ENCODE data around the gene THTPA. TPM values are rescaled to one million over a fixed set of nuclear protein-coding genes. Genes with fewer than 3 reads are reported as not detected.
"Not testable (repeated sequence)": the region's sequence is repeated elsewhere in the genome, so short reads cannot be mapped to it uniquely, and the experiment has no call there.

The THTPA gene
- total RNA-seq, 1 donor from 2014 or later, result 13.7 TPM

GRCh38 chr14:23590198-23590597 is 34.1 kb downstream of the THTPA start:
- Mint-ChIP-seq H3K27me3 (ENCODE audit: low read depth) (peaks cover 15% of the 10 kb centered on the region), H3K4me1 (ENCODE audit: low read depth) (no peaks in the 10 kb centered on the region), H3K27ac (no peak overlapping the region), H3K4me3 (ENCODE audit: low read depth) (no peak overlapping the region), H3K36me3 (ENCODE audit: low read depth) (no peaks in the 10 kb centered on the region), H3K9me3 (no peaks in the 10 kb centered on the region)
- intact Hi-C loops (cut with micrococcal nuclease), result no loop called here
- no peak for DNase-seq (ENCODE audit: low spot score)

- H3K27me3 Mint-ChIP-seq (ENCODE audit: low read depth); H3K36me3 Mint-ChIP-seq (ENCODE audit: low read depth); intact Hi-C loops (cut with micrococcal nuclease); H3K27ac Mint-ChIP-seq; H3K4me1 Mint-ChIP-seq (ENCODE audit: low read depth); H3K4me3 Mint-ChIP-seq (ENCODE audit: low read depth); DNase-seq (ENCODE audit: low spot score); H3K9me3 Mint-ChIP-seq: not testable (repeated sequence)
These were observed 38.1 kb downstream of the THTPA start for GRCh38 chr14:23594191-23594590.

- H3K27me3 Mint-ChIP-seq (ENCODE audit: low read depth), result no peaks in the 10 kb centered on the region
- no peak overlapping the region for H3K27ac Mint-ChIP-seq
- peaks cover 3% of the 10 kb centered on the region for H3K4me1 Mint-ChIP-seq (ENCODE audit: low read depth)
- DNase-seq (ENCODE audit: low spot score), result no peak
- intact Hi-C loops (cut with micrococcal nuclease), result no loop called here
- H3K36me3 Mint-ChIP-seq (ENCODE audit: low read depth), result no peaks in the 10 kb centered on the region
- H3K9me3 Mint-ChIP-seq, result peaks cover 3% of the 10 kb centered on the region
- no peak overlapping the region for H3K4me3 Mint-ChIP-seq (ENCODE audit: low read depth)
These were observed 44.2 kb downstream of the THTPA start for GRCh38 chr14:23600322-23600707.

GRCh38 chr14:23600806-23601205 is 44.7 kb downstream of the THTPA start:
- Mint-ChIP-seq H3K4me1 (ENCODE audit: low read depth) (peaks cover 7% of the 10 kb centered on the region), H3K4me3 (ENCODE audit: low read depth) (no peak overlapping the region), H3K9me3 (peaks cover 3% of the 10 kb centered on the region), H3K36me3 (ENCODE audit: low read depth) (no peaks in the 10 kb centered on the region), H3K27ac (no peak overlapping the region), H3K27me3 (ENCODE audit: low read depth) (no peaks in the 10 kb centered on the region)
- intact Hi-C loops (cut with micrococcal nuclease), result no loop called here
- no peak for DNase-seq (ENCODE audit: low spot score)

GRCh38 chr14:23601424-23601823 is 45.4 kb downstream of the THTPA start:
- peaks cover 3% of the 10 kb centered on the region for H3K9me3 Mint-ChIP-seq
- intact Hi-C loops (cut with micrococcal nuclease), result no loop called here
- H3K36me3 Mint-ChIP-seq (ENCODE audit: low read depth), result no peaks in the 10 kb centered on the region
- H3K4me3 Mint-ChIP-seq (ENCODE audit: low read depth), result no peak overlapping the region
- peak overlapping the region; percentile 30 for H3K27ac Mint-ChIP-seq
- no peaks in the 10 kb centered on the region for H3K27me3 Mint-ChIP-seq (ENCODE audit: low read depth)
- peaks cover 12% of the 10 kb centered on the region for H3K4me1 Mint-ChIP-seq (ENCODE audit: low read depth)
- DNase-seq (ENCODE audit: low spot score), result no peak

GRCh38 chr14:23601845-23602180 is 45.7 kb downstream of the THTPA start:
- Mint-ChIP-seq H3K27me3 (ENCODE audit: low read depth) (no peaks in the 10 kb centered on the region), H3K9me3 (peaks cover 3% of the 10 kb centered on the region), H3K4me3 (ENCODE audit: low read depth) (no peak overlapping the region), H3K27ac (no peak overlapping the region), H3K36me3 (ENCODE audit: low read depth) (no peaks in the 10 kb centered on the region), H3K4me1 (ENCODE audit: low read depth) (peaks cover 16% of the 10 kb centered on the region)
- intact Hi-C loops (cut with micrococcal nuclease), result no loop called here
- DNase-seq (ENCODE audit: low spot score), result no peak

GRCh38 chr14:23602181-23603095 is 46.4 kb downstream of the THTPA start:
- no peaks in the 10 kb centered on the region for H3K36me3 Mint-ChIP-seq (ENCODE audit: low read depth)
- peaks cover 3% of the 10 kb centered on the region for H3K9me3 Mint-ChIP-seq
- no peaks in the 10 kb centered on the region for H3K27me3 Mint-ChIP-seq (ENCODE audit: low read depth)
- peaks cover 20% of the 10 kb centered on the region for H3K4me1 Mint-ChIP-seq (ENCODE audit: low read depth)
- no peak overlapping the region for H3K4me3 Mint-ChIP-seq (ENCODE audit: low read depth)
- intact Hi-C loops (cut with micrococcal nuclease), result no loop called here
- no peak for DNase-seq (ENCODE audit: low spot score)
- H3K27ac Mint-ChIP-seq, result no peak overlapping the region

GRCh38 chr14:23603103-23603502 is 47.0 kb downstream of the THTPA start:
- H3K36me3 Mint-ChIP-seq (ENCODE audit: low read depth), result no peaks in the 10 kb centered on the region

GRCh38 chr14:23604148-23604547 is 48.1 kb downstream of the THTPA start:
- Mint-ChIP-seq H3K4me1 (ENCODE audit: low read depth) (peaks cover 26% of the 10 kb centered on the region), H3K4me3 (ENCODE audit: low read depth) (no peak overlapping the region), H3K27ac (no peak overlapping the region), H3K36me3 (ENCODE audit: low read depth) (peaks cover 5% of the 10 kb centered on the region), H3K27me3 (ENCODE audit: low read depth) (no peaks in the 10 kb centered on the region), H3K9me3 (peaks cover 10% of the 10 kb centered on the region)
- intact Hi-C loops (cut with micrococcal nuclease), result no loop called here
- no peak for DNase-seq (ENCODE audit: low spot score)

More at GRCh38 chr14:23603103-23603502, 47.0 kb downstream of the THTPA start:
- H3K4me1 Mint-ChIP-seq (ENCODE audit: low read depth), result peaks cover 20% of the 10 kb centered on the region
- no peak overlapping the region for H3K27ac Mint-ChIP-seq
- DNase-seq (ENCODE audit: low spot score), result no peak
- H3K27me3 Mint-ChIP-seq (ENCODE audit: low read depth), result no peaks in the 10 kb centered on the region
- intact Hi-C loops (cut with micrococcal nuclease), result no loop called here
- H3K9me3 Mint-ChIP-seq, result peaks cover 3% of the 10 kb centered on the region
- no peak overlapping the region for H3K4me3 Mint-ChIP-seq (ENCODE audit: low read depth)

- no peak overlapping the region for H3K27ac Mint-ChIP-seq
- no peak overlapping the region for H3K4me3 Mint-ChIP-seq (ENCODE audit: low read depth)
- intact Hi-C loops (cut with micrococcal nuclease), result no loop called here
- peaks cover 15% of the 10 kb centered on the region for H3K9me3 Mint-ChIP-seq
- no peaks in the 10 kb centered on the region for H3K27me3 Mint-ChIP-seq (ENCODE audit: low read depth)
- peaks cover 27% of the 10 kb centered on the region for H3K4me1 Mint-ChIP-seq (ENCODE audit: low read depth)
- peaks cover 7% of the 10 kb centered on the region for H3K36me3 Mint-ChIP-seq (ENCODE audit: low read depth)
- DNase-seq (ENCODE audit: low spot score), result no peak
These were observed 48.7 kb downstream of the THTPA start for GRCh38 chr14:23604675-23605170.

GRCh38 chr14:23605931-23606585 is 50.0 kb downstream of the THTPA start:
- no peak overlapping the region for H3K4me3 Mint-ChIP-seq (ENCODE audit: low read depth)

GRCh38 chr14:23608454-23608853 is 52.4 kb downstream of the THTPA start:
- DNase-seq (ENCODE audit: low spot score), result no peak
- Mint-ChIP-seq H3K9me3 (peaks cover 16% of the 10 kb centered on the region), H3K4me3 (ENCODE audit: low read depth) (no peak overlapping the region), H3K27me3 (ENCODE audit: low read depth) (no peaks in the 10 kb centered on the region), H3K36me3 (ENCODE audit: low read depth) (peaks cover 13% of the 10 kb centered on the region), H3K4me1 (ENCODE audit: low read depth) (peaks cover 39% of the 10 kb centered on the region), H3K27ac (no peak overlapping the region)
- intact Hi-C loops (cut with micrococcal nuclease), result no loop called here

More at GRCh38 chr14:23605931-23606585, 50.0 kb downstream of the THTPA start:
- H3K9me3 Mint-ChIP-seq, result peaks cover 16% of the 10 kb centered on the region
- peak overlapping the region; percentile 89 for H3K27ac Mint-ChIP-seq
- DNase-seq (ENCODE audit: low spot score), result no peak
- peaks cover 13% of the 10 kb centered on the region for H3K36me3 Mint-ChIP-seq (ENCODE audit: low read depth)
- intact Hi-C loops (cut with micrococcal nuclease), result loop anchor here (1.0 kb wide), 1 partner anchor 271 kb away; no protein-coding TSS in a partner anchor
- H3K4me1 Mint-ChIP-seq (ENCODE audit: low read depth), result peaks cover 37% of the 10 kb centered on the region
- H3K27me3 Mint-ChIP-seq (ENCODE audit: low read depth), result no peaks in the 10 kb centered on the region

GRCh38 chr14:23609001-23609400 is 52.9 kb downstream of the THTPA start:
- Mint-ChIP-seq H3K27me3 (ENCODE audit: low read depth) (no peaks in the 10 kb centered on the region), H3K9me3 (peaks cover 16% of the 10 kb centered on the region), H3K4me1 (ENCODE audit: low read depth) (peaks cover 39% of the 10 kb centered on the region), H3K27ac (peak overlapping the region; percentile 1), H3K4me3 (ENCODE audit: low read depth) (no peak overlapping the region), H3K36me3 (ENCODE audit: low read depth) (peaks cover 13% of the 10 kb centered on the region)
- no peak for DNase-seq (ENCODE audit: low spot score)
- intact Hi-C loops (cut with micrococcal nuclease), result no loop called here

Measured in activated T-helper 2 cell treated with anti-CD3 and anti-CD28 coated beads, Interferon-gamma antibody, Interleukin-2, Interleukin-4, amounts not matched to agents 10 μg/mL and 5 μg/mL and 100 μg/mL, durations not matched to agents 14 hours and 24 hours and 36 hours (primary cell).